ENCODE data around the gene PDZD7. TPM values are rescaled to one million over a fixed set of nuclear protein-coding genes. Genes with fewer than 3 reads are reported as not detected.

The PDZD7 gene
- total RNA-seq, 1 experiment from 2014 or later: 1.8 TPM

DNA sequence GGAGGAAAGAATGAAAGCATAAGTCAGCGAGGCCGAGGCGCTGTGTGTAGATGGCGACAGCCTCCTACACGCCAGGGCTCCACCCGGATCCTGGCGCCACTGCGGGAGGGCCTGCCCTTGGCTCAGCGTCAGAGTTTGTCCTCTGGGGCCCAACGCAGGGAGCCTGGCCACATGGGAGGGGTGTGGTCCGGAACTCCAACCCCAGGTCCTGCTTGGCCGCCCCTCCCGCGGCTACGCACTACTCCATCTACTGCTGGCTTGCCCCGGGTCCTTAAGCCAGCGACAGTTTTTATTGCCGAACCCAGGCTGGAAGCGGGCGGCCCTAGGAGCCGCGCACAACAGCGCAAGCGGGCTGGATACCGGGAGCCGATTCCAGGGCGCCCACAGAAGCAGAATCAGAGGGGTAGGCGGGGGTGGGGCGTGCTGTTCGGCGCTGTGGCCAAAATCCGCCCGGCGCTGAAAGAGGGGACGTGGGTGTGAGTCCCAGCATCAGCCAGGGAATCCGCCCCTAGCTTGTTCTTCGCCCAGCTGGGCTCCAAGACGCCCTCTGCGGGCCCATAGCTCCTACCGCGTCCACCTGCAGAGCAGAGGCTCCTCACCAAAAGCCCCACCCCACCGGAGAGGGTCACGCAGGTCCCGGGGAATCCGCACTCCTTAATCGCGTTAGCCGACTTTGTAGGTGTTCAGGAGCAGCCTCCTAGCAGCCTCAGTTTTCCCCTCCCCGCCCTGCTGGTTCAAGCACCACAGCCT lies 35.4 kb upstream of the PDZD7 start:
- H3K9me3 ChIP-seq (ENCODE audit: control insufficient read depth, insufficient read depth, low read depth, low read length): no peaks in the 10 kb centered on the region
- ATAC-seq: peak; percentile 77
- peak overlapping the region; percentile 93 for H3K27ac ChIP-seq (ENCODE audit: low read length)
- TF ChIP-seq, protein P1, sequence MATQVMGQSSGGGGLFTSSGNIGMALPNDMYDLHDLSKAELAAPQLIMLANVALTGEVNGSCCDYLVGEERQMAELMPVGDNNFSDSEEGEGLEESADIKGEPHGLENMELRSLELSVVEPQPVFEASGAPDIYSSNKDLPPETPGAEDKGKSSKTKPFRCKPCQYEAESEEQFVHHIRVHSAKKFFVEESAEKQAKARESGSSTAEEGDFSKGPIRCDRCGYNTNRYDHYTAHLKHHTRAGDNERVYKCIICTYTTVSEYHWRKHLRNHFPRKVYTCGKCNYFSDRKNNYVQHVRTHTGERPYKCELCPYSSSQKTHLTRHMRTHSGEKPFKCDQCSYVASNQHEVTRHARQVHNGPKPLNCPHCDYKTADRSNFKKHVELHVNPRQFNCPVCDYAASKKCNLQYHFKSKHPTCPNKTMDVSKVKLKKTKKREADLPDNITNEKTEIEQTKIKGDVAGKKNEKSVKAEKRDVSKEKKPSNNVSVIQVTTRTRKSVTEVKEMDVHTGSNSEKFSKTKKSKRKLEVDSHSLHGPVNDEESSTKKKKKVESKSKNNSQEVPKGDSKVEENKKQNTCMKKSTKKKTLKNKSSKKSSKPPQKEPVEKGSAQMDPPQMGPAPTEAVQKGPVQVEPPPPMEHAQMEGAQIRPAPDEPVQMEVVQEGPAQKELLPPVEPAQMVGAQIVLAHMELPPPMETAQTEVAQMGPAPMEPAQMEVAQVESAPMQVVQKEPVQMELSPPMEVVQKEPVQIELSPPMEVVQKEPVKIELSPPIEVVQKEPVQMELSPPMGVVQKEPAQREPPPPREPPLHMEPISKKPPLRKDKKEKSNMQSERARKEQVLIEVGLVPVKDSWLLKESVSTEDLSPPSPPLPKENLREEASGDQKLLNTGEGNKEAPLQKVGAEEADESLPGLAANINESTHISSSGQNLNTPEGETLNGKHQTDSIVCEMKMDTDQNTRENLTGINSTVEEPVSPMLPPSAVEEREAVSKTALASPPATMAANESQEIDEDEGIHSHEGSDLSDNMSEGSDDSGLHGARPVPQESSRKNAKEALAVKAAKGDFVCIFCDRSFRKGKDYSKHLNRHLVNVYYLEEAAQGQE (IDR thresholded peaks at IDR 0.05; ENCODE audit: insufficient read depth in 1 of 2, low read depth in 2 of 2, low read length in 1 of 2): 0 out of 4 replicates have a peak, but pooled peaks of 1 of the 2 experiments have one; percentile 54
- TF ChIP-seq TCF7L2 (IDR thresholded peaks at IDR 0.05; ENCODE audit: low read depth, low read length): peak; percentile 43; the same call in 1 of the 2 replicates
- peak; percentile 88 for TF ChIP-seq POLR2AphosphoS5 (IDR thresholded peaks at IDR 0.05; ENCODE audit: low read depth, low read length)
- TF ChIP-seq, protein P2, sequence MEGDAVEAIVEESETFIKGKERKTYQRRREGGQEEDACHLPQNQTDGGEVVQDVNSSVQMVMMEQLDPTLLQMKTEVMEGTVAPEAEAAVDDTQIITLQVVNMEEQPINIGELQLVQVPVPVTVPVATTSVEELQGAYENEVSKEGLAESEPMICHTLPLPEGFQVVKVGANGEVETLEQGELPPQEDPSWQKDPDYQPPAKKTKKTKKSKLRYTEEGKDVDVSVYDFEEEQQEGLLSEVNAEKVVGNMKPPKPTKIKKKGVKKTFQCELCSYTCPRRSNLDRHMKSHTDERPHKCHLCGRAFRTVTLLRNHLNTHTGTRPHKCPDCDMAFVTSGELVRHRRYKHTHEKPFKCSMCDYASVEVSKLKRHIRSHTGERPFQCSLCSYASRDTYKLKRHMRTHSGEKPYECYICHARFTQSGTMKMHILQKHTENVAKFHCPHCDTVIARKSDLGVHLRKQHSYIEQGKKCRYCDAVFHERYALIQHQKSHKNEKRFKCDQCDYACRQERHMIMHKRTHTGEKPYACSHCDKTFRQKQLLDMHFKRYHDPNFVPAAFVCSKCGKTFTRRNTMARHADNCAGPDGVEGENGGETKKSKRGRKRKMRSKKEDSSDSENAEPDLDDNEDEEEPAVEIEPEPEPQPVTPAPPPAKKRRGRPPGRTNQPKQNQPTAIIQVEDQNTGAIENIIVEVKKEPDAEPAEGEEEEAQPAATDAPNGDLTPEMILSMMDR (IDR thresholded peaks at IDR 0.05): peak; percentile 89
- TF ChIP-seq SIN3A (IDR thresholded peaks at IDR 0.05; ENCODE audit: borderline replicate concordance, insufficient read depth, low read depth, low read length): 0 out of 2 replicates have a peak, but pooled peaks have one; percentile 66
- ChIA-PET POLR2A (interaction anchor here (0.6 to 1.0 kb wide), 2 partner anchors 23 to 99 kb away, joined by 4 to 7 read pairs; no protein-coding TSS in a partner anchor), CTCF (interaction anchor here (0.6 to 3.7 kb wide), 8 partner anchors 8 to 76 kb away, joined by 3 to 19 read pairs (median 6); no protein-coding TSS in a partner anchor)
- in situ Hi-C loops (cut with HindIII; ENCODE audit: low pct_unique_long_range_greater_than_20kb, low sequenced_read_pairs): no loop called here
- BruUV-seq (replicated peaks): no TSS peak
- no peaks in the 10 kb centered on the region for H3K36me3 ChIP-seq (ENCODE audit: control insufficient read depth, insufficient read depth, low read length)
- no peaks in the 10 kb centered on the region for H3K27me3 ChIP-seq (ENCODE audit: control insufficient read depth, insufficient read depth, low read length)
- peaks cover 41% of the 10 kb centered on the region for H3K4me1 ChIP-seq (ENCODE audit: control insufficient read depth, insufficient read depth, low read length)
- peak overlapping the region; percentile 64 to 94 for H3K4me3 ChIP-seq (ENCODE audit: low read depth in 2 of 2, low read length in 2 of 2)
- intact Hi-C loops (cut with micrococcal nuclease; ENCODE audit: unreplicated experiment): no loop called here
- no peak for DNase-seq (ENCODE audit: low read depth, low spot score)

DNA sequence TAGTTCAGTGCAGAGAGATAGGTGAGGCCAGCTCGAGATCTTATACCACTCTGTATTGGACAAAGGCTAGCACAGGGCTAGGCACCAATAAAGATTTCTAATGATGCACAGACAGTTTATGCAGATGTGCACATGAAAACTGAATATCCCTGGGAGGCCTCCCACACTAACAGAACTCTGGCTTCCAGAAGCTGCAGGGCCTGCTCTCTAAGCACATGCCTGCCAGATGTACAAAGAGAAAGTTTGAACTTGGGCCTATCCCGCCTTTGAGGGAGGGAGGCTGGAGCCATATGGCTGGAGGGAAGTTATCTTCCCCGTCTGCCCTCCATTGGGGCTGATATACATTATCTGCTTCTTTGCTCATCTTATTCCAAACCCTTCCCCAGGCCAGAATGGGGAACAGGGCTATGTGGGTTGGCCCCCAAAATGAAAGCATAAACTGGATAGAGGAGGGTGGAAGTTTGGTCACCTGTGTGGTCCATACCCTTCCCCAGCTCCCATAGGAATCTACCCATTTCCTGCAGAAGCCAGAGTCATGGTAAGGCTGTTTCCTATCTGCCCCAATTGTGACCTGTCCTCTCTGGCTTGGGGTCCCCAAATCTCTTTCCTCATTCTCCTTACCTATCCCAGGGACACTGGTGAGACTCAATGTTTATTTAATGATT lies 34.7 kb upstream of the PDZD7 start:
- ChIA-PET CTCF (interaction anchor here (1.4 to 3.7 kb wide), 3 partner anchors 15 to 30 kb away, joined by 4 to 19 read pairs (median 5); no protein-coding TSS in a partner anchor), POLR2A (no interaction called here)
- peak overlapping the region; percentile 93 for H3K27ac ChIP-seq (ENCODE audit: low read length)
- no TSS peak for BruUV-seq (replicated peaks)
- H3K27me3 ChIP-seq (ENCODE audit: control insufficient read depth, insufficient read depth, low read length): no peaks in the 10 kb centered on the region
- TF ChIP-seq POLR2AphosphoS5 (IDR thresholded peaks at IDR 0.05; ENCODE audit: low read depth, low read length) (no peak), TCF7L2 (IDR thresholded peaks at IDR 0.05; ENCODE audit: low read depth, low read length) (no peak), SIN3A (IDR thresholded peaks at IDR 0.05; ENCODE audit: borderline replicate concordance, insufficient read depth, low read depth, low read length) (no peak)
- TF ChIP-seq, protein P2 (IDR thresholded peaks at IDR 0.05): no peak
- TF ChIP-seq, protein P1 (IDR thresholded peaks at IDR 0.05; ENCODE audit: insufficient read depth in 1 of 2, low read depth in 2 of 2, low read length in 1 of 2): no peak
- no peaks in the 10 kb centered on the region for H3K36me3 ChIP-seq (ENCODE audit: control insufficient read depth, insufficient read depth, low read length)
- H3K9me3 ChIP-seq (ENCODE audit: control insufficient read depth, insufficient read depth, low read depth, low read length): no peaks in the 10 kb centered on the region
- intact Hi-C loops (cut with micrococcal nuclease; ENCODE audit: unreplicated experiment) (no loop called here), in situ Hi-C loops (cut with HindIII; ENCODE audit: low pct_unique_long_range_greater_than_20kb, low sequenced_read_pairs) (no loop called here)
- peaks cover 41% of the 10 kb centered on the region for H3K4me1 ChIP-seq (ENCODE audit: control insufficient read depth, insufficient read depth, low read length)
- H3K4me3 ChIP-seq (ENCODE audit: low read depth in 2 of 2, low read length in 2 of 2): peak overlapping the region; percentile 64 to 94
- ATAC-seq (no peak), DNase-seq (ENCODE audit: low read depth, low spot score) (no peak)
